EH (cell line): Measurements from ENCODE around the gene CDHR4.
"Not testable (repeated sequence)": the region's sequence is repeated elsewhere in the genome, so short reads cannot be mapped to it uniquely, and the experiment has no call there.

Experiments
- DNase-seq: peaks from one replicate; pipeline ENCODE4 v3.0.0-alpha.2; 2015; ENCODE audit warnings: low read depth

The CDHR4 gene, protein sequence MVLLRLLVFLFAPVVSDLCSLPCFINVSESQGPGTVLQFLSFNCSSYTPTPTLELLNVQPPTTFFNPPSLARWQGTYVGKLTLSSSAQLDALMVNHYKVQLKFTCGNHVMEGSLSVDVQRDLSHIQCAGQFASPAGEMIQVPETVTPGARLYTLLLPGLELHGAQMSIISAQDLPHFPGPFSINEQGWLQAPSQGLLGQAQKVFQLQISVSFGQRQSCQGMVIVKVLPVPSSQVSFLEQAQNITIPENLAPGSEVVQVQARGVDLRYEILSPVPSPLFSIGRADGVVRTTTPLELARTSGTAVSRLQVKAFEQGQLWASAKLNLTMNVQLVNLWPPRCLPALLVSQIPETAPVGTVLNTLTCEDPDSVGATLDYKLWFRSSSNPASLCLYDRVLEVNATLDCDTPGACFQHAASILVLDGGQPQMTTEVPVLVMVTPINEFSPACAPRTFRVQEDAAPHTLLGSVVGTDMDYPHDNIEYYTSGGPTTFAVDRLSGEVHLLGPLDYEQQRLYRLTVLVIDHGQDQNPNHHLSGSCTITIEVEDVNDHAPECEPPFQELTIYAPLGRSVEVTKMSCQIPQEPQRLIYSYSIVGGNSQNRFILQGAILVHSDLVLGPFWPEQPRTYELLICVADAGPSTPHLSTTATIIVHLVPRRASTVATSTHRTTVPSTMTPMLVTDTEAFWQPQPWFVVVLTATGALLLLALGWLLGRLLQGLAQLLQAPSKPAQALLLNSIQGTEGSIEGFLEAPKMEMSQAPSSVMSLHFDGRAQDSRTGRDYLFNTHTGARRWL

DNA sequence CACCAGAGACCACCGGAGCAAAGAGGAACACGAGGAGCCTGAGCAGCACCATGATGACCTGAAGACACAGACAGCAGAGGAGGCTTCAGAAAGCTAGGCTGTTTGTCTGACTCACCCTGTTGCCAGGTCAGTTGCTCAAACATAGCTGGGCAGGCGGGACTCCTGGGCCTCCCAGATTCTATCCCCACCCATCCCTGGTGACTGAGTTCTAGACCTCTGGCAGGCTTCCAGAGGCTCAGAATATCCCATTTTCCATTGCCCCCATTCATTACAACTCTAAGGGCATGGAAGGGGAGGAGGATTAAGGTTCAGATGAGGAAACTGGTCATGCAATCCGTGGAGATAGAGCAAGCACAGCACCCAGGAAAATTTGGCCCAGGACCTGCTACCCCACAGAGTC is at the start of gene CDHR4:
TSS of gene CDHR4 (minus strand) at position 113 of the 400 bp plus-strand sequence. CDS start at position 52, 61 bp downstream.
- peak; percentile 82 for DNase-seq

DNA sequence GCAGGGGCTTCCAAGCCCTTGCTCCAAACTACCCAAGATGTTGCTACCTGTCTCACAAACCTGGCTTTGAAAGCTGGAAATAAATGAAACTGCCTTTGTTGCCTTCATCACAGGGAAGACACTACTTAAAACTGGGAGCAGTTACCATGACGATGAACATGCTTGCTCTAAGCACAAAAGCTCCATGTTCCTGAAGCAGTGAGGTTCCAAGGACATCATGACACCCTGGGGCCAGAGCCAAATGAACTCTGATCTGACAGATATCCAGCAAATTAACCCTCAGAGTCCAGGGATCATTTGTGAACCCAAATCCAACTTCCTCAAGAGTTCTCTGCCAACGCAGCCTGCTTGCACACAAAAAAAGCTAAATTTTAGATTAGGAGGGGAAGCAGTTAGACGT is 46.0 kb upstream of the CDHR4 start:
- DNase-seq: no peak

DNA sequence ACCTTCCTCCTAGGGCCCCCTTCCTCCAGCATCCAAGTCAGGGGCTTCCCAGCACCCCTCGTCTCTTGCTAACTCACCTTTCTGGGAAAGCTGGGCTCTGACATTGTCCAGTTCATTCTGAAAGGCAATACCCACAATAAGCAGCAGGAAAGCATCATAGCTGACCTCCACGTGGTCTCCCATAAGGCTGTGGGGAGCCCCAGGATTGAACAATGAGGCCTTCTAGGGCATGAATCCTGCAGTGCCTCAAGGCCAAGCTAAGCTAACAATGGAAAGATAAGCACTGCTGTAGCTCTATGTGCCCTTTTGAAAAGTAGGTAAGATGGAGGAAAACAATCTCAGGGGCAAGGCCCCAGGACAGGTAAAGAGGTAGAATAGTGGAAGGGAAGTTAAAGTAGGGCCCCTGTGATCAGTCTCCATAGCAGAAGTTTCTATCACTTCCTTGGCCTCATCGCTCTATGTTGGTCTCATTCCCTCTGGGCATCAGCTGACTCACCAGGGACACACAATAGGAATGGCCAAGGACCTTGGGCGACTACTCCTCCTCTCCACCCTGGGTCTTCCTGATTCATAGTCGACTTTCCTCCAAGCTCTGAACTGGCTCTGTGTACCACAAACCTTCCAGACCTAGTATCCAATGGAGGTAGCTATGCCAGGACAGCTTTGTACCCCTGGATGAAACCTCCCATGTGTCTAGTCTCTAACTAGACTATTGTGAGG is 45.0 kb upstream of the CDHR4 start:
- peak; percentile 10 for DNase-seq

DNA sequence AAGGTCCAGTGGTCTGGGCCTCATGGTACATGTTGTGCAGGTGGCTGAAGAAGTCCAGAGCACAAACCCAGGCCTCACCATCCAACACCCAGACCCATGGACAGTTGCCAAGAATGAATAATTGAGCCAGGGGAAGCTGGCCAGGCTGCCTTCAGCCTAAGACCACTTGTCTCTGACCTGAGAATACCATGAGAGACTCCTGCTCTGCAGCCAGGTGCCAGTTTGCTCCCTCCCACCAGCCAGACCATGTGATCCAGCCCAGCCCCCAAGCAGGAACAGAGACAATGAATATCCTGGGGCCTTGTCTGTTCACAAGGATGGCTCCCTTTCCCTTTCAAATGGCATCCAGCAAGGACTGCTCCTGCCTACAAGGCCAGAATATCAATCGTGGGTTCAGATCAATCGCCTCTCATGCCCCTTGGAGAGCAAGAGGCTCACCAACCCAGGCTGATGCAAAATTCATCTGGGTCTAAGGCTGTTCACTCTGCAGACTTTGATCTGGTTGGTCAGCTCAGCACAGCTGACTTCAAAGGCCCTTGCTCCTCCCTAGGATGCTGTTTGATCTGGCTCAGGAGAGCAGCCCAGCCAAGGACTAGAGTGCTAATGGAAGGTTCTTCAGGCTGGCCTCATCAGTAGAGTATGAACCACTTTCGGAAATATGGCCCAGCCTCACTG is 43.3 kb upstream of the CDHR4 start:
- DNase-seq: no peak

DNA sequence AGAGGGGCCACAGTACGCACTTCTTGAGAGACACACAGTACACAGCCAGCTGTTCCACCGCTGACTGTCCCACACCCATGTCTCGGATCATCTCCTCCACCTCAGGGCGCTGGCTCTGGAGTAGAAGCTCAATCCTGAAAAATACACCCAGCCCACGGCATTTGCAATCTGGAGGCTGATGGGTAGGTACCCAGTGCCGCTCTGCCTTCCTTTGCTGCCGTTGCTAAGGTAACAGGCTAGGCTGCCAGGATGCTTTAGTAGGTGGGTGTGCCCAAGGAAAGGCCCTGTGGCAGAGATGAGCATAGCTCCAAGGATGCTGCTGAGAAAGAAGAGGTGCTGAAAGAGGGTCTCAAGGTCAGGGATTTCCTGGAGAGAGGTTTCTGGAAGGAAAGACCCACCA is 42.1 kb upstream of the CDHR4 start:
- DNase-seq: no peak

DNA sequence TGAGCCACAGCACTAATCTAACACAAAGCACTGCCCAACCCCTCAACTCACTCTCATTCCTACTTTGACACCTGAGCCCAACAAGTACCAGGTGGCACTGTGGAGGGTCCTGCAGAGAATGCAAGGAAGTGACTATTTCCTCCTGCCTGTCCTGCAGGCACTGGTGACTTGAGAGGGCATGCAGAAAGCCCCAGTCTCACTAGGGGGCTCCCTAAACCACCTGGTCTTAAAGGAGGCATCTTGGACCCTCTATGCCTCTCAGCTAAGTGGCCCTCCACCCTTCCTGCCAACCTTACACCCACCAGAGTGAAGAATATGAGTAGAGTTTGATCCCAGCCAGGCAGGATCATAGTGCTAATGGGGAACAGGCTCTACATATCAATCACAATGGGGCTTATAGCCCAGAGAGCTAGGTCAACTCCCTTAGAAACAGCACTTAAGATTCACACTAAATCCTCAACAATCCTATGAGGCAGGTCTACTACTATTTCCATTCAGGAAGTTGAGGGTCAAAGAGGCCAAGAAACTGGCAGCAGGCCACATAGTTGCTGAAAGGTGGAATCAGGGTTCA is 41.5 kb upstream of the CDHR4 start:
- DNase-seq: peak; percentile 20

DNA sequence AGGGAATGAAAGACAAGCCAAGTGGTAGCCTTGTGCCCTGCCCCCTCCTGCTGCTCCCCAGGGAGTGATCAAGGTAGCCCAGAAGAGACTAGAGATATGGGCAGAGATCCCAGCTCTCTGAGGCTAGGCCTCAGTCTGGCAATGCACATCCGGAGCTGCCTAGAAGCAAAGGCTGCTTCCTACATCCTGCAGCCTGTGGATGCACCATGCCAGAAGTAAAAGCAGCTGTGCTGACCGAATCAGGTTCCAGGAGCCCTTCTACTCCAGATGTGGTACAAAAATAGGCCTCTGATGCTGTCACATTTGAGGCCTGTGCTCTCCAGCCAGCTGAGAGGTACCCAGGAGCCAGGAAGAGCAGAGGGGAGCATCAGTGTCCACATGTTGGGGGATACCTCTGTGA is 40.7 kb upstream of the CDHR4 start:
- DNase-seq: no peak

DNA sequence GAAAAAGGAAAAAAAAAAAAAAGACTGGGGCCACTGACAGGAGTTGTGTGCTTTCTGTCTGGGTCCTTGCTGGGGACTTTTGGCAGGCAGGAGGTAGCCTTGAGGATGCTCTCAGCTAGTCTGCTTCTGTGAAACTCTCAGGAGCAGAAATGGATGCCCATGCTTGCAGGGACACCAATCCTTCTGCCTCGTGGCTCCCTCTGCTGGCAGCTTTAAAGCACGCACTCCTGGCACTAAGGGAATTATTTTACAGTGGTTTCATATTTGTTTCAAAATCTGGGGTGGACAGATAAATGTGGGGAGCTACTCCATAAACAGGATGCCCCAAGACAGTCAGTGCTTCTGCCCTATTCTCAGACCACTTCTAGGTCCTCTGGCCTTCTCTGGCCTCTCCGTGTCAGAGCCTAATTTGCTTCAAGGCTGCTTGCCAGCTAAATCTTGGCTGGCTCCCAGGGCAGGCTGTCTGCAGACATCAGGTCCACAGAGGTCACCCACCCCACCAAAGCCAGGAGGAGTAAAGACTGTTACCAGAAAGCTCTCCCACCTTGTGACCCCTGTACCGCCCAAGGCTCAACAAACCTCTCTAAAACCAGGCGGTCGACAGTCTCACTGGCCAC is 39.6 kb upstream of the CDHR4 start:
- peak; percentile 79 for DNase-seq

DNA sequence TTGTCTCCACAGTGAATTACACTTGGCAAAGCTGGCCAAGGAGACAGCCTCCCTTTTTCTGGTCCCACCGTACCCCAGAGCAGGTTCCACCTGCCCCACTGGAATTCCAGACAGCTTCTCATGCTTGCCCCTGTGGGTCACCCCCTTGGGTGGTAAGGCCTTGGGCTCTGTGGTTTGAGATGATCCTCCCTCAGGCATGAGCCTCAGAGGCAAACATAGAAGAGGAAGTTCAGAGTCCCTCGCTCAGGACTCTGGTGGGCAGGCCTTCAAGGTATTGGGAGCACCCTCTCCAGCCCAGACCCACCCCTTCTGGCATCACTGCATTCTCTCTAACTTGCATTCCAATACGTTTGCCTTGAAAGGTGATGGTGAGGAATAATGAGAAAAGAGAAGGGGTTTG is 31.7 kb upstream of the CDHR4 start:
- no peak for DNase-seq

DNA sequence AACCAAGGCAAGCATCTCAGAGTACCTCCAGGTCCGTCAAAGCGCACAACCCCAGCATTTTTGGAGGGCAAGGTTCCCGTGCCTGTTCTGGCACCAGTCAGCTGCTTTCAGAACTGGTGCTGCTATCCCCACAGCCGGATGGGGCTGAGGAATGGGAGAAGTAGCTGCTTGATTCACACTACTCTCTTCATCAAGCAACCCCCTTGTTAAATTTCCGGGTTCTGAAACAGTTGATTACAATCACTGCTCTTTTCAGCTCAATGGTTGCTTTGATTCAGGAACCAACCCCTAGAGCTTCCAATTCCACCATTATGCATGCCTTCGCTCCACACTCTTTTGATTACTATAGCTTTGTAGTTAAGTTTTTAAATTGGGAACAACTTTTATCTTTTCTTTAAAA is 26.3 kb upstream of the CDHR4 start:
- no peak for DNase-seq

DNA sequence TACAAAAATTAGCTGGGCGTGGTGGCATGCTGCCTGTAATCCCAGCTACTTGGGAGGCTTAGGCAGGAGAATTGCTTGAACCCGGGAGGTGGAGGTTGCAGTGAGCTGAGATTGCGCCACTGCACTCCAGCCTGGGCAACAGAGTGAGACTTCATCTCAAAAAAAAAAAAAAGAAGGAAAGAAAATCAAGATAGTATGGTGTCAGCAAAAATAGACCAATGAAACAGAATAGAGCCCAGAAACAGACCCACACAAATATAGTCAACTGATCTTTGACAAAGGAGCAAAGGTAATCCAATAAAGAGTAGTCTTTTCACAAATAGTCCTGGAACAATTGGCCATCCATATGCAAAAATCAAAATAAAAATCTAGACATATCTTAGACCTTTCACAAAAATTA is 23.5 kb upstream of the CDHR4 start:
- DNase-seq: not testable (repeated sequence)

DNA sequence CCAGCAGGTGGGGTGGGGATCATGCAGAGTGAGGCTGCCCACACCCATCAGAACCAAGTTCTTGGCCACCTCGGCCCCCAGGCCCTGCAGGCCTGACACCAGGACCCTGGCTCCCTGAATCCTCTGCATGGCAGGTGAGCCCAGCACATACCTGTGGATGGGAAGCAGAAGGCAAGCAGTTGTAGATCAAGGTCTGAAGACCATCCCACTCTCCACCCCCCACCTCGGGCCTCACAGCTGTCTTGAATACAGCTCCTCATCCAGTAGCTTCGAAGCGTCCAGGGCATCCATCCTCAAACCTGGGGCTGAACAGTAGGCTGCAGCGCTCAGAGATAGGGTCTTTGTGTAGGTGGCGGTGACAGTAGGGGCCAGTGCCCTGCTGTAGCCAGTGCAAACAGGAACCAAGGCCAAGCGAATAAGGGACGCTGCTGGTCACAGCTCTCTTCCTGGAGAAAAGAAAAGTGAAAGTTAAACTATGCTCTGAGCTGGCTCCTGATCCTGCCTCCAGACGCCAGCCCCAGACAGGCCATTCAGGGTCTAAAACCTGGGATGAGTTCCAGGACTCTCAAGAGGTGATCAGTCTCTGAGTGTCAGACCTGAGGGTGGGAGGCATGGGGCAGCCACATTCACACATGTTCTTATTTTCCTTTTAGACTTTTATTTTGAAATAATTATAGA is 14.0 kb upstream of the CDHR4 start, which contains the start of gene UBA7:
TSS of gene UBA7 (minus strand) at position 457 of the 678 bp plus-strand sequence. CDS start at position 291, 166 bp downstream.
- DNase-seq: peak; percentile 82

DNA sequence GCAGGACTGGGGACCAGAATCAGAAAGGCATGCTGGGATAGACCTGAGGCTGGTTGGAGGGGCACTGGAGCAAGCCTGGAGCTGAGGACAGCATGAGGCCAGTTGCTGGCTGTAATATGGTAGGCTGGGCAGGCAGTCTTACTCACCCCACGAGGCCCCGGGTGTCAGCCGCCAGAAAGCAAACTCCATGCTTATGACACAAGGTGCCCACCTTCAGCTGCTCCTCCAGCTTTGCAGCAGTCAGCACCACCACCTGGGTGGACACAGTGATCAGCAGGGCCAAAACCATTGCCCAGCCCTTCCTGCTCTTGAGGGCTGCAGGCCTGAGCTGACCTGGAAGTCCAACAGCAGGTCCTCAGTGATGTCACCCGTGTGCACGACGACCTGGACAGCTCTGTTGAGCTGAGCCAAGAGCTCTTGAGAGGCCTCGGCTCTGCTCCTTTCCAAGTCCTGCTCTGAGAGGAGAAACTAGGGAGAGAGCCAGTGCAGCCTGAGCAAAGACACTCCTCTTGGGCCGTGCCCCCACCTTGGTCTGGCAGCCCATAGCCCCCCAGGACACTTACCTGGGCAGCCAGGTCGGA is 13.3 kb upstream of the CDHR4 start:
- DNase-seq: peak; percentile 13

DNA sequence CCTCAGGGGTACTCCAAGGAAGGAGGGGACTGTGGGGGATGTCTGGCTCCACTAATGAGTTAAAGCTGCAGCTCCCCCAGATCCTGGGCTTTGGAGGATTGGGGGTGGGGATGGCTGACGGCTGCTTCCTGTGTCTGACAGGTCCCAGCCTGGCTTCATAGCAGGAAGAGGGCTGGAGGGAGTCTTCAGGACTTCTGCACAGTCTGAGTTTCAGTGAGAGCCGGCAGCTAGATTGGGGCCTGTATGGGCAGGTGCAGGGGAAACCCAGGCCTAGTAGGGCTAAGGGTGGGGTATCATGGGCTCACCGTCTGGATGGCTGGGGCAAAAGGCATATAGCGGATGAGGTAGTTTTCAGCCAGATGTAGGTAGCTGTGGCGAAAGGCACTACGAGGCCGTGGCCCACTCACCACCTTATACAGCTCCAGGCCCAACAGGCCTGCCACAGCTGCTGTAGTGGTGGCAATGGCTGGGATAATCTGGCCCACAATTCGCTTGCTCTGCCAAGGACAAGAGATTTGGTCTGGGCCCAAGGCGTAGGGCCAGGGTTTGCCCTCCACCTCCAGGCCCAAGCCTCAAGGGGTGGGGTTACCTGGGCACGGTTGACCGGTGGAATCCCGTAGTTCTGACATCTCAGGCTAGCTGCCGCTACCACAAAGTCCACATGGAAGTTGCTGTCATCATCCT is 7.9 kb upstream of the CDHR4 start:
- DNase-seq: peak; percentile 19

DNA sequence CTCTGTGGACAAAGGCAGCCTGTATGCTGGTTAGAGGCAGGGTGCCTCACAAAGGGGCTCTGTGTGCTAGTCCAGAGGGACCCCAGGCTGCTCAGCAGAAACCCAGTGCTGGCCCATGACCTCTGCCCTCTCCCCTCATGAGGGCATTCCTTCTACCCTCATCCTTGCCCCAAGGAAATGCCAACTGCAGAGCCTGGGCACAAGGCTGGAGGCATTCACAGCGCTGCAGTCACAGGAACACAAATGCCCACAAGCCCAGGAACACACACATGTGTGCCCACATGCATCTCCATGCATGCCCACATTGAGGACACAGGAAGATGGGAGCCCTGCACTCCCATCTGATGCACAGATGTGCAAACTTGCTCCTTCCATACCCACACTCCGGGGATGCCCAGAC is 7.2 kb upstream of the CDHR4 start:
- DNase-seq: no peak

DNA sequence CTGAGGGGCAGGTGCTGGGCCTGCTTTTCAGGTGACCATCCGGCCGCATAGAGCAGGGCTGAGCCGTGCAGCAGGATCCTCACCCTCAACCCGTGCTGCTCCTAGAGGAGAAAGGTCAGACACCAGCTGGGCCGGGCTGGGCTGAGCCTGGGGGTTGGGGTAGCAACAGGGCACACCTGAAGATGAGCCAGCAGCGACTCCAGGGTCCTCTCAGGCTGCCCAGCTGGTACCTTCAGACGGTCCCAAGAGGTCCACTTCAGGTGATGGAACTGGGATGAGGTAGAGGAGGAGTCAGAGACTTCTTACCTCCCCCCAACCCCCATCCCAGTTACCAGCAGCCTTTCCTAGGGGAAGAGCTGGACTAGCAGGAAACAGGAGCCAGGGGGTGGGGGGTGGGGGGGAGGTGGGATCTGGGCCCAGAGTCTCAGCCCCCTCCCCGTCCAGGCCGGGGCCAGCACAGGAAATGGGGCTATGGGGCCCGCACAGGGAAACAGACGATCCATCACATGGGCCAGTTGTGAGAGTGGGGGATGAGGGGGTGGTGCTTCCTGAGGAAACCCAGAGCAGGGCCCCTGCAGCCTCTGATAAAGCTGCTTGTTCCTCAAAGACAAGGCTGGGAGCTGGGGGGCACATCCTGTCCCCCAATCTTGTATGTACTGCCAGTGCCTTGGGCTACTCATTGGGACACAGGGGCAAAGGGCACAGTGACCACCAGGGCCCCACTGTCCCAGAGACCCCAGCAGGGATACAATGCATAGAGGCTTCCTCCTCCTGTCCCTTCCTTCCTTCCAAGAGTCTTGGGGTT is 6.4 kb upstream of the CDHR4 start:
- no peak for DNase-seq

DNA sequence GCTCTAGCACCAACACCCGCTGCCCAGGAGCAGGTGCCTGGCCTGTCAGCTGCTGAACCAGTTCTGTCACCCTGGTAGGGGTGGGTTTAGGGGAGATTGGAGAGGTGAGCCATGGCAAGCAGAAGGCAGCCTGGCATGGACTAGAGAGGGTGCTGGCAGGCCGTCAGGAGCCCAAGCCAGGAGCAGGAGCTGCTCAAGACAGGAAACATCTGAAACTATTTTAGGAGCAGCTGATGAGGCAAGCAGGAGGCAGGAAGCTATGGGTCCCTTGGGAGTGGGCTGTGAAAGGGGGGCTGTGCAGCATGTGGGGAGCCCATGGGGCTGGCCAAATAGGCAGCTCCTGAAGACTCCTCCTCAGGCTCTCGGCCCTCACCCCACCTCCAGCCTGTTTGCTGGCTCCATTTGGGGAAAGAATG is 5.7 kb upstream of the CDHR4 start:
- peak; percentile 69 for DNase-seq

DNA sequence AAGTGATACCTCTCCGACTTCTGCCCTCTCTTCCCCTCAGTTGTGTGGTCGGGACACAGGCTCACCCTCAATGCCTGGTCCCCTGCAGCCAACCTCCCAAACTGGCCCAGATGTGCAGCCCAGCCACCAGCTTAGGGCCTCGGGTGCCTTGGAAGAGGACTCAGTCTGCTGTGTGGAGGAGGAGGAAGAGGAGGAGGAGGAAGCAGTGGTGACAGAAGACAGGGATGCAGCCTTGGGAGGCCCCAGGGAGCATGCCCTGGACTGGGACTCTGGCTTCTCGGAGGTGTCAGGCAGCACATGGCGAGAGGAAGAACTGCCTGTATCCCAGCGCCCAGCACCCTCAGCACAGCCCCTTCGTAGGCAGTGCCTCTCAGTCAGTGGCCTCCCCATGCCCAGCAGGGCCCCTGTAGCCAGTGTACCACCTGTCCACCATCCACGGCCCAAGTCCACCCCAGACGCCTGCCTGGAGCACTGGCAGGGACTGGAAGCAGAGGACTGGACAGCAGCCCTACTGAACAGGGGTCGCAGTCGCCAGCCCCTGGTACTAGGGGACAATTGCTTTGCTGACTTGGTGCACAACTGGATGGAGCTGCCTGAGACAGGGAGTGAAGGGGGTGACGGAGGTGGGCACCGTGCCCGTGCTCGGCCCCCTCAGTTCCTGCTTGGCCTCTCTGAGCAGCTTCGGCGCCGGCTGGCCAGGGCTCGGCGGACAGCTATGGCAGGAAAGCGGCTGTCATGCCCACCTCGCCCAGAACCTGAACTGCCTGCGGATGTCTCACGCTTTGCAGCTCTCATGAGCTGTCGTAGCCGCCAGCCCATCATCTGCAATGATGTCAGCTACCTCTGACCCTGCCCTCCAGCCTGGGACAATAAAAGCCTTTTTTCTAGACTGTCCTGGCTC is 4.7 kb upstream of the CDHR4 start:
- DNase-seq: no peak
